ENCODE data around the gene CDC42EP1. TPM values are rescaled to one million over a fixed set of nuclear protein-coding genes. Genes with fewer than 3 reads are reported as not detected.

CDC42EP1 gene, protein sequence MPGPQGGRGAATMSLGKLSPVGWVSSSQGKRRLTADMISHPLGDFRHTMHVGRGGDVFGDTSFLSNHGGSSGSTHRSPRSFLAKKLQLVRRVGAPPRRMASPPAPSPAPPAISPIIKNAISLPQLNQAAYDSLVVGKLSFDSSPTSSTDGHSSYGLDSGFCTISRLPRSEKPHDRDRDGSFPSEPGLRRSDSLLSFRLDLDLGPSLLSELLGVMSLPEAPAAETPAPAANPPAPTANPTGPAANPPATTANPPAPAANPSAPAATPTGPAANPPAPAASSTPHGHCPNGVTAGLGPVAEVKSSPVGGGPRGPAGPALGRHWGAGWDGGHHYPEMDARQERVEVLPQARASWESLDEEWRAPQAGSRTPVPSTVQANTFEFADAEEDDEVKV
- 14.4 and 37.9 TPM in 2 replicates for total RNA-seq

DNA sequence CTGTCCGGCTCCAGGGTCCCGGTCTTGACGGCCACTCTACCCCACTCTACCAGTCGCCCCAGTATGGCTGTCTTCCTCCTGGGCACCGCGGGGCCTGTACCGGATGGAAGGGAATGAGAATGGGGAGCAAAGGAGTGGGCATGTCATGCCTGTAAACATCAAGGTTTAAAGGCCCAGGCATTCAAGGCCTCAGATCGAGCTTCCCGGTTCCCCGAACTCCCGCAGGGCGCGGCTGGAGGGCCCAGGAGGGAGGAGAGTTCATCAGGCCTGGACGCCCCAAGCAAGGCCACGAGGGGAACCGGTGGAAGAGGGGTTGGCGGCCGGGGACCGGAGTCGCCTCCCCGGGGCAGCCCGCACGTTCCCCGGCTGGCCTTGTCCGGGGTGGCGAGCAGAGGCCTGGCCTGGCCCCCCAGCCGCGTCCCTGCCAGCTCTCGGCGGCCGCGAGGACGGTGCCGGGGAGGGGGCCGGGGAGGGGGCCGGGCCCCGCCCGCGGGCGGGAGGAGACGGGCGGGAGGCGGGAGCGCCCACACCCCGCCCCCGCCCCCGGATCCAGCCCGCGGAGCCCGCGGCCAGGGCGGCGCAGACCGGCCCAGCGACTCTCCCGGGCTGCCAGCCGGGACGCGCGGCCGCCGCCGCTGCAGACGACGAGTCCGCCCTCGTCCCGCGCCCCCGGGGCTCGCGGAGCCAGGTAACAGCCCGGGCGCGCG is at the start of gene CDC42EP1:
TSS of gene CDC42EP1 (plus strand) at position 580 of the 707 bp plus-strand sequence. CDS start 5,870 bp downstream, outside the sequence.

DNA sequence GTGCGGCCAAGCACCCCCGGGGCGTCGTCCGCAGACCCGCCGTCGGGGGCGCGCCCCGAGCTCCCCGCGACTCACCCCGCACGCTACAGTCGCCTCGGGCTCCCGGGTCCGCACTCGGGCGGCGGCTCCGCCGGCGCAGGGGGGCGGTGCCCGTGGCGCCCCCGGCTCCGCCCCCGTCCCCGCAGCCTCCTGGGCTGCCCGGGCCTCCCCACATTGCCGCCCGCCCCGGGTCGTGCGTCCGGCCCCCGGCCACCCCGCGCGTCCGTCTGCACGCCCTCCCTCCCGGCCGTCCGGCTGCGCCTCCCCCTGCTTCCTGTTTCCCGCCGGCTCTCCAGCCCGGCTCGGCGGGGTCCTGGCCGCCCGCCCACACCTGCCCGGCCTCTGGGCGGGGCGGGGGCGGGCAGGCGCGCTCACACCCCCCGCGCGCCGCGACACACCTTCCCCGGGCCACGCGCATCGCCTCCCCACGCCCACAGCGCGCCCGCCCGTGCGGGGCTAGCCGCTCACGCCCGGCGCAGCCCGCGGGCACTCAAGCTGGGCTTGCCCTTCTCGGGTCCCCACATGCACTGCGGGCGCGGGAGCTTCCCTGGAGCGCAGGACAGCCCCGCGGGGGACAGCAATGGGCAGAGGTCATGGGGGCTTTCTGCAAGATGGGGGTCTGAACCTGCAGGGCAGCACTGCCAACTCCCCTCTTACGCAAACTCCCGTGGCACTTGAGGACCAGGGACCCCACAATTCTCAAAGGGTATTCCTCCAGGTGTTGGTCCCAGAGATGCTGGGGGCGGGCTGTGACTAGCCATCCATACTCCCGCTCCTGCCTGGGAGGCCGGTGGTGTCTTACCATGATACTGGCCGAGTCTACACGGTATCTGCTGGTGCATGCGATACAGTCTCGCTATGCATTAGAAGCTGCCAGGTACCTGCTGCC is 40.7 kb upstream of the CDC42EP1 start, which contains the start of gene CARD10:
TSS of gene CARD10 (minus strand) at position 148 of the 928 bp plus-strand sequence. CDS start 215 bp downstream, outside the sequence.

DNA sequence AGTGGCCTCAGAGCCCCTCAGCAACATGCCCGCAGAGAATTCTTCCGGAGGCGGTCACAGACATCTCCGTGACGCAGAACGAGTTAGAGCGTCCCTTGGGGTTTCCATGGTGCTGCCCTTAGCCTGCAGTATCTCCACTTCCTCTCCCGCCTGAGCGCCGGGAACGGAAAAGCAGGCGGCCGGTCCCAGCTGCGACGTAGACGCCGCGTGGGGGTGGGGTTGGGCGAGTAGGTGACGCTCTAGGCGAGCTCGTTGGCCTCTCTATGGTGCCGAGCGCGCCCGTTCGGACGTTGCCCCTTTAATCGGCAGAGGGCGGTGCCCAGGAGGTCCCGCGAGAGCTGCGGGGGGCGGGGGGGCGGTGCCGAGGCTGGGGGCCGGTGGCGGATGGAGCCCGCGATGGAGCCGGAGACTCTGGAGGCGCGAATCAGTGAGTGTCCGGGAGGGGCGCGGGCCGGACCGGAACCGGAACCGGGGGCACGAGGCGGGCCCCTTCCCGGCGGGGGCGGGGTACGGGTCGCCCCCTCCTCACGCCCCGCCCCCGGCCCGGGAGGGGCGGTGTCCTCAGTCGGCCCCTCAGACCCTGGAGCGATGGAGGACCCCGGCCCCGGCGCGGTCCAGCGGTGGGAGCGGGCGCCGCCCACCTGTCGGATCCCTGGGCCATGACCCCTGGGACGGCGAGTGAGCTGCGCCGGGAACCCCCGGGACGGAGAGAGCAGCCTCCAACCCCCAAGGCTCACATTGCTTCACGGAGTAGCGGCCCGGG is 48.4 kb downstream of the CDC42EP1 start, which contains the start of gene GGA1:
TSS of gene GGA1 (plus strand) at position 358 of the 763 bp plus-strand sequence. CDS start at position 385, 27 bp downstream.

Other genes starting within 250 kb of the CDC42EP1 start
- 0.68 and 1.1 TPM in 2 replicates for gene ELFN2, start 133.0 kb upstream of the CDC42EP1 start, total RNA-seq
- gene MFNG, start 74.1 kb upstream of the CDC42EP1 start, total RNA-seq = 2.1 and 2.7 TPM in 2 replicates
- 15.7 and 20.4 TPM in 2 replicates for gene CARD10, start 41.1 kb upstream of the CDC42EP1 start, total RNA-seq
- not detected in 2 replicates for gene LGALS2, start 19.6 kb downstream of the CDC42EP1 start, total RNA-seq
- 31.4 and 56.5 TPM in 2 replicates for gene GGA1, start 48.4 kb downstream of the CDC42EP1 start, total RNA-seq
- 16.4 and 95.3 TPM in 2 replicates for gene SH3BP1, start 79.2 kb downstream of the CDC42EP1 start, total RNA-seq
- 3.5 and 3.8 TPM in 2 replicates for gene PDXP, start 98.2 kb downstream of the CDC42EP1 start, total RNA-seq
- 594 and 1,091 TPM in 2 replicates for gene LGALS1, start 115.2 kb downstream of the CDC42EP1 start, total RNA-seq
- 26.5 and 33.2 TPM in 2 replicates for gene NOL12, start 125.9 kb downstream of the CDC42EP1 start, total RNA-seq
- gene TRIOBP, start 136.6 kb downstream of the CDC42EP1 start, total RNA-seq = 26.3 and 70.3 TPM in 2 replicates
- gene GCAT, start 247.5 kb downstream of the CDC42EP1 start, total RNA-seq = 8.5 and 31.8 TPM in 2 replicates

Data from nasal cavity respiratory epithelium epithelial cell of viscerocranial mucosa (primary cell).